Measurements from ENCODE around the gene IL16. TPM values are rescaled to one million over a fixed set of nuclear protein-coding genes. Genes with fewer than 3 reads are reported as not detected.

IL16 gene
- total and polyA plus RNA-seq, 4 donors: 1.9 to 6.9 (median 4.4) TPM

DNA sequence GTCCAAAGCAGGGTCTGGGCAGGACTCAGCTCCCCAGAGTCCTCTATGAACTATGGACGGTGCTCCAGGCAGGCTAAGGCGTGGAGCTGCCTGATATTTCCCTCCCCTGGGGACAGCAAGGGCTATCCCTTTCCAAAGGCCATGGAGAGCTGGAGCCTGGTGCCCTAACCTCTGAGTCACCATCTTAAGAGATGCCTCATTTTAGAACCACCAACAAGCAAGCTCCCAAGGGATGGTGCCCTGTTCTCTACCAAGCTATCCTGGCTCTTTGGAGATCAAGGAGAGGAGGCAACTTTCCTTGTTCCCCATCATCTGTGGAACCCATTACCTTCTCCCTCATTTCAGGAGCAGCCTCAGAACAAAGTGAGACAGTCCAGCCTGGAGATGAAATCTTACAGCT, 111.6 kb downstream of the IL16 start (continued):
- no peak for TF ChIP-seq FOXA2 (IDR thresholded peaks at IDR 0.05)
- no peak for TF ChIP-seq RAD21 (IDR thresholded peaks at IDR 0.05)
- TF ChIP-seq HNF4A (conservative IDR thresholded peaks at IDR 0.05): no peak
- TF ChIP-seq HNF4G (IDR thresholded peaks at IDR 0.05): no peak
- no peak for TF ChIP-seq FOXA1 (IDR thresholded peaks at IDR 0.05)
- TF ChIP-seq RXRA (IDR thresholded peaks at IDR 0.05): no peak
- TF ChIP-seq TAF1 (conservative IDR thresholded peaks at IDR 0.05): no peak
- TF ChIP-seq, protein P1, sequence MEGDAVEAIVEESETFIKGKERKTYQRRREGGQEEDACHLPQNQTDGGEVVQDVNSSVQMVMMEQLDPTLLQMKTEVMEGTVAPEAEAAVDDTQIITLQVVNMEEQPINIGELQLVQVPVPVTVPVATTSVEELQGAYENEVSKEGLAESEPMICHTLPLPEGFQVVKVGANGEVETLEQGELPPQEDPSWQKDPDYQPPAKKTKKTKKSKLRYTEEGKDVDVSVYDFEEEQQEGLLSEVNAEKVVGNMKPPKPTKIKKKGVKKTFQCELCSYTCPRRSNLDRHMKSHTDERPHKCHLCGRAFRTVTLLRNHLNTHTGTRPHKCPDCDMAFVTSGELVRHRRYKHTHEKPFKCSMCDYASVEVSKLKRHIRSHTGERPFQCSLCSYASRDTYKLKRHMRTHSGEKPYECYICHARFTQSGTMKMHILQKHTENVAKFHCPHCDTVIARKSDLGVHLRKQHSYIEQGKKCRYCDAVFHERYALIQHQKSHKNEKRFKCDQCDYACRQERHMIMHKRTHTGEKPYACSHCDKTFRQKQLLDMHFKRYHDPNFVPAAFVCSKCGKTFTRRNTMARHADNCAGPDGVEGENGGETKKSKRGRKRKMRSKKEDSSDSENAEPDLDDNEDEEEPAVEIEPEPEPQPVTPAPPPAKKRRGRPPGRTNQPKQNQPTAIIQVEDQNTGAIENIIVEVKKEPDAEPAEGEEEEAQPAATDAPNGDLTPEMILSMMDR (IDR thresholded peaks at IDR 0.05; ENCODE audit: low read depth, low read length, missing input control): no peak
- no peak for TF ChIP-seq GABPA (IDR thresholded peaks at IDR 0.05 in 1 of 2, conservative IDR thresholded peaks at IDR 0.05 in 1 of 2)

DNA sequence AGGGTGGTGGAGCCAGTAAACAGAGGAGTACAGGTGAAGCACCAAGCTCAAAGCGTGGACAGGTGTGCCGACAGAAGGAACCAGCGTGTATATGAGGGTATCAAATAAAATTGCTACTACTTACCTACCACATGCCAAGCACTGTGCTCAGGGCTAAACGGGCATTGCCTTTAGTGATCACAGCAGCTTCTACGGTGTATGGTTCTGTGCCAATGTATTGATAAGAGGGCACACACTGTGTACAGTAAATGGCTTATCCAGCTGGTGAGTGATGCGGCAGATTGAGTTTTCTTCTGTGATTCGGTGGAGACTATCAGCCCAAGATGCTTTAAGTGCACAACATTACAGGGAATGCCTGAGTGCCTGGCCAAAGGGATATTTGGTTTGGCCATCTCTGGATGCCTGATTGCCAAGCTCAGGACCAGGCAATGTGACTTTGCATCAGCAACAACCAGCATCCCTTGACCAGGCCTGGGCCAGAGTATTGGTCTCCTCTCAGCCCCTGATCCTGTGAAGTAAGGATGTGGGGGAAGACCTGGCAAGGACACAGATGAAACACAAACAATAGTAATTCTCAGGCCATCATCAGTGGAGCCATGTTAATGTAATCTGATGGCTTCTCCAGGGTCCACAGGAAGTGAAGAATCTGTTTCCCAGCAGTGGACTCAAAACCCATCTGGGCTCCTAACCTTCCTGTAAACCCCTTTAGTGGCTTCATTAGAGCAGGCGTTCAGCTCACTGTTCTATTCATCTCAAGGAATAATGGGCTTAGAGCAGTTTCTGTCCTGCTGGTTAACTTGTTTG, 113.2 kb downstream of the IL16 start:
- peaks cover 10 to 59% (median 42%) of the 10 kb centered on the region in 4 donors for H3K36me3 ChIP-seq (ENCODE audit: control insufficient read depth in 4 of 4, insufficient read depth in 3 of 4, low read depth in 1 of 4, low read length in 3 of 4)
- H3K4me3 ChIP-seq (ENCODE audit: low read depth in 1 of 3, low read length in 3 of 3): no peak overlapping the region
- no peaks in the 10 kb centered on the region for H3K9me3 ChIP-seq (ENCODE audit: control insufficient read depth in 4 of 4, low read length in 3 of 4)
- no peak for DNase-seq (ENCODE audit: low spot score)
- H3K27ac ChIP-seq (ENCODE audit: low read depth in 1 of 2, low read length in 2 of 2): no peak overlapping the region
- H3K27me3 ChIP-seq (ENCODE audit: control insufficient read depth in 4 of 4, insufficient read depth in 4 of 4, low read length in 3 of 4): no peaks in the 10 kb centered on the region
- TF ChIP-seq NR2F2 (IDR thresholded peaks at IDR 0.05) (no peak), GABPA (IDR thresholded peaks at IDR 0.05 in 1 of 2, conservative IDR thresholded peaks at IDR 0.05 in 1 of 2) (no peak), RXRA (IDR thresholded peaks at IDR 0.05) (no peak), RAD21 (IDR thresholded peaks at IDR 0.05) (no peak), YY1 (IDR thresholded peaks at IDR 0.05) (no peak), JUND (IDR thresholded peaks at IDR 0.05) (no peak), HNF4A (conservative IDR thresholded peaks at IDR 0.05) (no peak), FOXA2 (IDR thresholded peaks at IDR 0.05) (no peak), FOXA1 (IDR thresholded peaks at IDR 0.05) (no peak)
- TF ChIP-seq, protein P2, sequence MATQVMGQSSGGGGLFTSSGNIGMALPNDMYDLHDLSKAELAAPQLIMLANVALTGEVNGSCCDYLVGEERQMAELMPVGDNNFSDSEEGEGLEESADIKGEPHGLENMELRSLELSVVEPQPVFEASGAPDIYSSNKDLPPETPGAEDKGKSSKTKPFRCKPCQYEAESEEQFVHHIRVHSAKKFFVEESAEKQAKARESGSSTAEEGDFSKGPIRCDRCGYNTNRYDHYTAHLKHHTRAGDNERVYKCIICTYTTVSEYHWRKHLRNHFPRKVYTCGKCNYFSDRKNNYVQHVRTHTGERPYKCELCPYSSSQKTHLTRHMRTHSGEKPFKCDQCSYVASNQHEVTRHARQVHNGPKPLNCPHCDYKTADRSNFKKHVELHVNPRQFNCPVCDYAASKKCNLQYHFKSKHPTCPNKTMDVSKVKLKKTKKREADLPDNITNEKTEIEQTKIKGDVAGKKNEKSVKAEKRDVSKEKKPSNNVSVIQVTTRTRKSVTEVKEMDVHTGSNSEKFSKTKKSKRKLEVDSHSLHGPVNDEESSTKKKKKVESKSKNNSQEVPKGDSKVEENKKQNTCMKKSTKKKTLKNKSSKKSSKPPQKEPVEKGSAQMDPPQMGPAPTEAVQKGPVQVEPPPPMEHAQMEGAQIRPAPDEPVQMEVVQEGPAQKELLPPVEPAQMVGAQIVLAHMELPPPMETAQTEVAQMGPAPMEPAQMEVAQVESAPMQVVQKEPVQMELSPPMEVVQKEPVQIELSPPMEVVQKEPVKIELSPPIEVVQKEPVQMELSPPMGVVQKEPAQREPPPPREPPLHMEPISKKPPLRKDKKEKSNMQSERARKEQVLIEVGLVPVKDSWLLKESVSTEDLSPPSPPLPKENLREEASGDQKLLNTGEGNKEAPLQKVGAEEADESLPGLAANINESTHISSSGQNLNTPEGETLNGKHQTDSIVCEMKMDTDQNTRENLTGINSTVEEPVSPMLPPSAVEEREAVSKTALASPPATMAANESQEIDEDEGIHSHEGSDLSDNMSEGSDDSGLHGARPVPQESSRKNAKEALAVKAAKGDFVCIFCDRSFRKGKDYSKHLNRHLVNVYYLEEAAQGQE (IDR thresholded peaks at IDR 0.05): no peak
- TF ChIP-seq, protein P3, sequence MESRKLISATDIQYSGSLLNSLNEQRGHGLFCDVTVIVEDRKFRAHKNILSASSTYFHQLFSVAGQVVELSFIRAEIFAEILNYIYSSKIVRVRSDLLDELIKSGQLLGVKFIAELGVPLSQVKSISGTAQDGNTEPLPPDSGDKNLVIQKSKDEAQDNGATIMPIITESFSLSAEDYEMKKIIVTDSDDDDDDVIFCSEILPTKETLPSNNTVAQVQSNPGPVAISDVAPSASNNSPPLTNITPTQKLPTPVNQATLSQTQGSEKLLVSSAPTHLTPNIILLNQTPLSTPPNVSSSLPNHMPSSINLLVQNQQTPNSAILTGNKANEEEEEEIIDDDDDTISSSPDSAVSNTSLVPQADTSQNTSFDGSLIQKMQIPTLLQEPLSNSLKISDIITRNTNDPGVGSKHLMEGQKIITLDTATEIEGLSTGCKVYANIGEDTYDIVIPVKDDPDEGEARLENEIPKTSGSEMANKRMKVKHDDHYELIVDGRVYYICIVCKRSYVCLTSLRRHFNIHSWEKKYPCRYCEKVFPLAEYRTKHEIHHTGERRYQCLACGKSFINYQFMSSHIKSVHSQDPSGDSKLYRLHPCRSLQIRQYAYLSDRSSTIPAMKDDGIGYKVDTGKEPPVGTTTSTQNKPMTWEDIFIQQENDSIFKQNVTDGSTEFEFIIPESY (IDR thresholded peaks at IDR 0.05): no peak
- TF ChIP-seq, protein P4, sequence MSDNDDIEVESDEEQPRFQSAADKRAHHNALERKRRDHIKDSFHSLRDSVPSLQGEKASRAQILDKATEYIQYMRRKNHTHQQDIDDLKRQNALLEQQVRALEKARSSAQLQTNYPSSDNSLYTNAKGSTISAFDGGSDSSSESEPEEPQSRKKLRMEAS (IDR thresholded peaks at IDR 0.05): no peak
- TF ChIP-seq, protein P5, sequence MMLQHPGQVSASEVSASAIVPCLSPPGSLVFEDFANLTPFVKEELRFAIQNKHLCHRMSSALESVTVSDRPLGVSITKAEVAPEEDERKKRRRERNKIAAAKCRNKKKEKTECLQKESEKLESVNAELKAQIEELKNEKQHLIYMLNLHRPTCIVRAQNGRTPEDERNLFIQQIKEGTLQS (IDR thresholded peaks at IDR 0.05): no peak
- TF ChIP-seq, protein P1 (IDR thresholded peaks at IDR 0.05; ENCODE audit: low read depth, low read length, missing input control): no peak
- H3K9ac ChIP-seq (ENCODE audit: low read depth in 1 of 2, low read length in 2 of 2): no peak overlapping the region
- 85% methylated on average over 8 of the region's 8 CpGs for WGBS
- H3K4me1 ChIP-seq (ENCODE audit: control insufficient read depth in 4 of 4, insufficient read depth in 4 of 4, low read length in 3 of 4): no peaks in the 10 kb centered on the region

All from liver (tissue), 9 donors.